Tibial artery (tissue), 4 donors: ENCODE data around the gene CSMD2.
"Not testable (repeated sequence)": the region's sequence is repeated elsewhere in the genome, so short reads cannot be mapped to it uniquely, and the experiment has no call there.

Experiments
- DNase-seq, 2 donors: peaks; one replicate each; pipeline ENCODE4 v3.0.0-alpha.2; 2019
- H3K27ac ChIP-seq, 2 donors: fragments of 200-600 bp; sonication (generic) in 1 of 2; 1 replicate in 1 of 2; 2 replicates in 1 of 2; pipeline ENCODE4 v1.5.1; 2018 to 2019; ENCODE audit warnings: mild to moderate bottlenecking in 1 of 2
- H3K27me3 ChIP-seq, 2 donors: fragments of 200-600 bp; sonication (generic) in 1 of 2; one replicate each; pipeline versions ENCODE4 v1.5.1 to v1.6.0; 2016 to 2019
- H3K36me3 ChIP-seq, 3 donors: fragments of 200-600 bp; sonication (generic) in 2 of 3; one replicate each; pipeline ENCODE4 v1.5.1; 2016 to 2019; ENCODE audit warnings: mild to moderate bottlenecking in 2 of 3
- H3K4me1 ChIP-seq, 4 donors: fragments of 200-600 bp; sonication (generic) in 2 of 4; 1 replicate in 3 of 4; 2 replicates in 1 of 4; pipeline ENCODE4 v1.5.1; 2016 to 2019
- H3K4me3 ChIP-seq, 2 donors: fragments of 200-600 bp; sonication (generic) in 1 of 2; 1 replicate in 1 of 2; 2 replicates in 1 of 2; pipeline ENCODE4 v1.5.1; 2018 to 2019; ENCODE audit warnings: mild to moderate bottlenecking in 2 of 2
- H3K9me3 ChIP-seq, 3 donors: fragments of 200-600 bp; sonication (generic) in 1 of 3; one replicate each; pipeline ENCODE4 v1.5.1; 2016 to 2019
- intact Hi-C: fragments of 100-400 bp; cut with DNase I; formaldehyde crosslinking; loops from one replicate; pipeline ENCODE4 v1.15.0; 2023; ENCODE audit warnings: low total_unique reads
- TF ChIP-seq, protein P1 (sequence below), 2 experiments: fragments of 200-600 bp in 1 of 2; fragments of 450-650 bp in 1 of 2; IDR thresholded peaks; one replicate each; pipeline ENCODE4 v1.5.1; 2017 to 2019; ENCODE audit warnings: antibody characterized with exemption in 2 of 2, mild to moderate bottlenecking in 1 of 2, moderate library complexity in 1 of 2

CSMD2 gene

DNA sequence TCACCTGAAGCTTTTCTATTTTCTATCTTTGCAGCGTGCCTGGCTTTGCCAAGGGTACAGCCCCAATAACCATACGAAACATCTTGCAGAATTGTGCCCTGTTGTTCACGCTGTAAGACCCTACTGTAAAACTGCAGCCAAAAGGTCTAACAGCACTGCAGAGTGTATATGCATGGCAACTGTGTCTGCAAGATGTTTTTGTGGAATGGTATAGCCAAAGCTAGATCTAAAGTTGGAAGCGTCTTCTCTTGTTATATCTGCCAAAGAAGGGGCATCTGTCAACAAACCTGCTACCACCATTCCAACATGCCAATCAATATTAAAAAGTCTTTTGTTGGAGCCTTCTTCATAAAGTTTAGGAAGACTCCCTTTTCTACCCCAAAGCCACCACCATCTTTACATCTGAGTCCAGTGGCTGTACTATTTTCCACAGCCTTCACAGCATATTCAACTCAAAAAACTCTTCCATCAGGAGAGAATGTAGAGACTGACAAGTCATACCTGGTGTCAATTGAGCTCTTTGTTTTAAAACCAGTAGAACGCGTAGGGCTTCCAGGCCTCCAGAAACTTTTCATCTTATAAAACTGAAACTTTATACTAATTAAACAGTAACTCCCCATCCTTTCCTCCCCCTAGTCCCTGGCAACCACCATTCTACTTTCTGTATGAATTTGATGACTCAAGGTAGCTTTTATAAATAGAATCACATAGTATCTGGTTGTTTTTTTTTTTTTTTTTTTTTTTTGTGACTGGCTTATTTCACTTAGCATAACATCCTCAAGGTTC, 652.6 kb downstream of the CSMD2 start:
- no peaks in the 10 kb centered on the region for H3K36me3 ChIP-seq
- DNase-seq: no peak
- TF ChIP-seq, protein P1, sequence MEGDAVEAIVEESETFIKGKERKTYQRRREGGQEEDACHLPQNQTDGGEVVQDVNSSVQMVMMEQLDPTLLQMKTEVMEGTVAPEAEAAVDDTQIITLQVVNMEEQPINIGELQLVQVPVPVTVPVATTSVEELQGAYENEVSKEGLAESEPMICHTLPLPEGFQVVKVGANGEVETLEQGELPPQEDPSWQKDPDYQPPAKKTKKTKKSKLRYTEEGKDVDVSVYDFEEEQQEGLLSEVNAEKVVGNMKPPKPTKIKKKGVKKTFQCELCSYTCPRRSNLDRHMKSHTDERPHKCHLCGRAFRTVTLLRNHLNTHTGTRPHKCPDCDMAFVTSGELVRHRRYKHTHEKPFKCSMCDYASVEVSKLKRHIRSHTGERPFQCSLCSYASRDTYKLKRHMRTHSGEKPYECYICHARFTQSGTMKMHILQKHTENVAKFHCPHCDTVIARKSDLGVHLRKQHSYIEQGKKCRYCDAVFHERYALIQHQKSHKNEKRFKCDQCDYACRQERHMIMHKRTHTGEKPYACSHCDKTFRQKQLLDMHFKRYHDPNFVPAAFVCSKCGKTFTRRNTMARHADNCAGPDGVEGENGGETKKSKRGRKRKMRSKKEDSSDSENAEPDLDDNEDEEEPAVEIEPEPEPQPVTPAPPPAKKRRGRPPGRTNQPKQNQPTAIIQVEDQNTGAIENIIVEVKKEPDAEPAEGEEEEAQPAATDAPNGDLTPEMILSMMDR (IDR thresholded peaks at IDR 0.05): no peak
- no peaks in the 10 kb centered on the region for H3K9me3 ChIP-seq
- H3K4me3 ChIP-seq: no peak overlapping the region
- intact Hi-C loops: no loop called here
- no peaks in the 10 kb centered on the region for H3K4me1 ChIP-seq
- H3K27me3 ChIP-seq: no peaks in the 10 kb centered on the region
- no peak overlapping the region for H3K27ac ChIP-seq

GRCh38 chr1:33509276-33509675, 655.8 kb downstream of the CSMD2 start:
- H3K4me3 ChIP-seq, intact Hi-C loops, DNase-seq, H3K27me3 ChIP-seq, H3K36me3 ChIP-seq, H3K27ac ChIP-seq, H3K4me1 ChIP-seq, H3K9me3 ChIP-seq: not testable (repeated sequence)

- Histone ChIP-seq H3K4me3 (no peak overlapping the region), H3K9me3 (no peaks in the 10 kb centered on the region), H3K27me3 (no peaks in the 10 kb centered on the region), H3K27ac (no peak overlapping the region), H3K4me1 (no peaks in the 10 kb centered on the region), H3K36me3 (no peaks in the 10 kb centered on the region)
- TF ChIP-seq, protein P1 (IDR thresholded peaks at IDR 0.05): no peak
- intact Hi-C loops: no loop called here
- no peak for DNase-seq
These were observed 656.9 kb downstream of the CSMD2 start for GRCh38 chr1:33508151-33508550.

DNA sequence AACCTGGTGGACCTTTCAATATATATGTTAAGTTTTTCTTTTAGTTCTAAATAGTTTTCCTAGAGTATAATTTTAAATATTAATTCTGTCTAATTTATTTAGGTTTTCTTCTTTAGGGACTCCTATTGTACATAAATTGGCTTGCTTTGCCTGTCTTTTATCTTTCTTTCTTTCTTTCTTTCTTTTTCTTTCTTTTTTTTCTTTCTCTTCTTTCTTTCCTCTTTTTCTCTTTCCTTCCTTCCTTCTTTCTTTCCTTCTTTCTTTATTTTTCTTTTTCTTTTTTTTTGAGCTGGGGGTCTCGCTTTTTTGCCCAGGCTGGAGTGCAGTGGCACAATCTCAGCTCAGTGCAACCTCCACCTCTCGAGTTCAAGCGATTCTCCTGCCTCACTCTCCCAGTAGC, 657.4 kb downstream of the CSMD2 start:
- Histone ChIP-seq H3K4me3 (no peak overlapping the region), H3K9me3 (no peaks in the 10 kb centered on the region), H3K27ac (no peak overlapping the region), H3K27me3 (no peaks in the 10 kb centered on the region), H3K4me1 (no peaks in the 10 kb centered on the region), H3K36me3 (no peaks in the 10 kb centered on the region)
- TF ChIP-seq, protein P1 (IDR thresholded peaks at IDR 0.05): no peak
- intact Hi-C loops: no loop called here
- DNase-seq: no peak

DNA sequence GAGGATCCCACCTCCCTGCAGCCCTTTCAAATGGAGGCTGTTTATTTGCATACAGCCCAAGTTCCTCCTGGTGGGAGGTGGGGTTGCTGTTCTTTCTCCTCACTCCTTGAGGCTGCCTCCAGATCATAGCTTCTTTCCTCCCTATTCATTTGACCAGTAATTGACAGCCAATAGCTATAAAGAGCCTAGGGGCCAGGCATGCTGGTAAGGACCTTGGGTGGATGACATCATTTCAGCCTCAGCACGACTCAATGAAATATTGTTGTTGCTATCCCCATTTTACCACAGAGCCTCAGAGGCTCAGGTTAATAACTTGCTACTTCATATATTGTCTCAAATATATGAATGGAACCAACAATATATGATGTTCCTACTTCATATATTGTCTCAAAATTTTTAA, 661.5 kb downstream of the CSMD2 start:
- peaks cover 0 to 7% (median 4%) of the 10 kb centered on the region in 3 donors for H3K36me3 ChIP-seq
- no peak overlapping the region for H3K27ac ChIP-seq
- H3K4me1 ChIP-seq: no peaks in the 10 kb centered on the region
- DNase-seq: no peak
- TF ChIP-seq, protein P1 (IDR thresholded peaks at IDR 0.05): no peak
- H3K9me3 ChIP-seq: peaks cover 0 to 15% (median 0%) of the 10 kb centered on the region in 3 donors
- H3K27me3 ChIP-seq: no peaks in the 10 kb centered on the region
- intact Hi-C loops: no loop called here
- H3K4me3 ChIP-seq: no peak overlapping the region

DNA sequence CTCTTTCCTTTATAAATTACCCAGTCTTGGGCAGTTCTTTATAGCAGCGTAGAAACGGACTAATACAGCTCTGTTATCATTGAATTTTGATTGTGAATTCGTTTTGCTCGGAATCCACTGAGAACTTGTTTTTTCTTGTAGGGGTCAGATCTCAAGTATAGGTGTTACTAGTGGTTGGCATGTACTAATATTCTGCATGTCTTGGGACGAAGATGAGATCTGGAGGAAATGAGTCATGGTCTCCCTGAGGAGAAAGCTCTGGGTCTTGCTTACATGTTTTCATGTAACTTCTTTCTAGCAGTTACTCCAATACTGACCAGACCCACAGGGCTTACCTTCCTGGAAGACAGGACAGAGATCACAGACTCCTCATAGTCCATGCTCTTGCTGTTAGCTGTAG, 662.3 kb downstream of the CSMD2 start:
- TF ChIP-seq, protein P1 (IDR thresholded peaks at IDR 0.05): no peak
- H3K4me1 ChIP-seq: no peaks in the 10 kb centered on the region
- peaks cover 0 to 22% (median under 1%) of the 10 kb centered on the region in 3 donors for H3K9me3 ChIP-seq
- DNase-seq: no peak
- peaks cover 0 to 13% (median 10%) of the 10 kb centered on the region in 3 donors for H3K36me3 ChIP-seq
- H3K4me3 ChIP-seq: no peak overlapping the region
- no peak overlapping the region for H3K27ac ChIP-seq
- no peaks in the 10 kb centered on the region for H3K27me3 ChIP-seq
- intact Hi-C loops: no loop called here
